Measurements from ENCODE around the gene URM1.

The URM1 gene

GRCh38 chr9:128439273-128439672 lies 68.1 kb downstream of the URM1 start:
- Histone ChIP-seq H3K4me1 (ENCODE audit: insufficient read depth, low read length, poor library complexity, severe bottlenecking) (no peaks in the 10 kb centered on the region), H3F3A (ENCODE audit: low read depth) (no peaks in the 10 kb centered on the region), H3K79me2 (ENCODE audit: insufficient read depth, low read length) (no peaks in the 10 kb centered on the region), H3K4me3 (ENCODE audit: low read length, poor library complexity, severe bottlenecking) (no peak overlapping the region), H3K9me3 (ENCODE audit: insufficient read depth, low read depth, low read length) (no peaks in the 10 kb centered on the region), H3K9ac (ENCODE audit: low read depth, low read length, poor library complexity, severe bottlenecking) (no peak overlapping the region), H2AFZ (ENCODE audit: low read length) (no peak overlapping the region), H3K4me2 (ENCODE audit: low read depth, low read length, poor library complexity, severe bottlenecking) (no peak overlapping the region), H4K20me1 (ENCODE audit: insufficient read depth, low read length, poor library complexity, severe bottlenecking) (no peaks in the 10 kb centered on the region), H3K36me3 (ENCODE audit: insufficient read depth, low read length) (no peaks in the 10 kb centered on the region), H3K9me2 (replicated peaks; ENCODE audit: low read depth, low read length) (no peaks in the 10 kb centered on the region), H3K27me3 (ENCODE audit: insufficient read depth, low read length, poor library complexity, severe bottlenecking) (no peaks in the 10 kb centered on the region)
- TF ChIP-seq CTCF (conservative IDR thresholded peaks at IDR 0.05; ENCODE audit: low read length) (no peak), EZH2phosphoT487 (IDR thresholded peaks at IDR 0.05; ENCODE audit: borderline replicate concordance) (no peak)

Data from Loucy (cell line).